Gastrocnemius medialis (tissue), 4 donors: ENCODE results near the gene C18orf63. TPM values are rescaled to one million over a fixed set of nuclear protein-coding genes. Genes with fewer than 3 reads are reported as not detected.

ENCODE experiments used
- ATAC-seq, 2 donors: fragments of 150-250 bp; one replicate each; pipeline ENCODE4 v1.9.1; 2016
- DNase-seq, 2 donors: peaks; one replicate each; pipeline ENCODE4 v3.0.0-alpha.2; 2019
- H3K27ac ChIP-seq, 4 donors: fragments of 200-600 bp; sonication (generic); 1 replicate in 1 of 4; 2 replicates in 3 of 4; pipeline ENCODE4 v1.5.1; 2016 to 2018; ENCODE audit warnings: mild to moderate bottlenecking in 2 of 4, moderate library complexity in 1 of 4
- H3K27me3 ChIP-seq, 3 donors: fragments of 200-600 bp; sonication (generic) in 2 of 3; 1 replicate in 1 of 3; 2 replicates in 2 of 3; pipeline versions ENCODE4 v1.5.1 to v1.6.0; 2016 to 2019; ENCODE audit warnings: mild to moderate bottlenecking in 1 of 3, moderate library complexity in 1 of 3
- H3K36me3 ChIP-seq, 2 donors: fragments of 200-600 bp; sonication (generic) in 1 of 2; one replicate each; pipeline ENCODE4 v1.5.1; 2017 to 2018
- H3K4me1 ChIP-seq, 2 donors: fragments of 200-600 bp; sonication (generic) in 1 of 2; one replicate each; pipeline ENCODE4 v1.5.1; 2016 to 2017; ENCODE audit warnings: mild to moderate bottlenecking in 2 of 2
- H3K4me3 ChIP-seq, 4 donors: fragments of 200-600 bp; sonication (generic) in 3 of 4; 1 replicate in 1 of 4; 2 replicates in 3 of 4; pipeline ENCODE4 v1.5.1; 2016 to 2019; ENCODE audit warnings: mild to moderate bottlenecking in 2 of 4
- H3K9me3 ChIP-seq, 3 donors: fragments of 200-600 bp; sonication (generic) in 2 of 3; 1 replicate in 1 of 3; 2 replicates in 2 of 3; pipeline ENCODE4 v1.5.1; 2016 to 2019
- CTCF ChIP-seq, 5 experiments: fragments of 450-650 bp in 3 of 5; fragments of 200-600 bp in 2 of 5; sonication (generic) in 2 of 5; IDR thresholded peaks in 4 of 5; conservative IDR thresholded peaks in 1 of 5; 1 replicate in 4 of 5; 2 replicates in 1 of 5; pipeline ENCODE4 v1.5.1; 2016 to 2019; ENCODE audit warnings: antibody characterized with exemption in 5 of 5, mild to moderate bottlenecking in 3 of 5, moderate library complexity in 3 of 5
- POLR2A ChIP-seq, 2 donors: fragments of 450-650 bp; IDR thresholded peaks; one replicate each; pipeline ENCODE4 v1.6.1; 2017; ENCODE audit warnings: antibody characterized with exemption in 2 of 2, mild to moderate bottlenecking in 2 of 2, moderate library complexity in 2 of 2
- in situ Hi-C, 4 donors: fragments of 200-750 bp; cut with MboI; loops; one replicate each; pipeline versions ENCODE4 v1.15.0 to v1.8.0; 2017; ENCODE audit warnings: low sequenced_read_pairs in 4 of 4
- intact Hi-C: fragments of 100-400 bp; cut with DNase I; formaldehyde crosslinking; loops from one replicate; pipeline ENCODE4 v1.15.1; 2023; ENCODE audit warnings: low total_unique reads
- total RNA-seq, 4 donors: library from RNA; depleted of rRNA; stranded (reverse); fragments of >200 nt; gene quantifications; one replicate each; pipeline versions ENCODE4 v1.1.0 to v1.2.3, GENCODE V29; 2016

C18orf63 gene
- total RNA-seq, 4 donors from 2014 or later: not detected

- H3K4me1 ChIP-seq: peaks cover 20% of the 10 kb centered on the region in 2 donors
Measured at GRCh38 chr18:74288730-74289129, 26.9 kb upstream of the C18orf63 start.

GRCh38 chr18:74289137-74289536 is 26.5 kb upstream of the C18orf63 start:
- ATAC-seq (no peak), DNase-seq (no peak)
- intact Hi-C loops: no loop called here
- in situ Hi-C loops: no loop called here
- Histone ChIP-seq H3K36me3 (no peaks in the 10 kb centered on the region), H3K4me1 (peaks cover 15 to 16% of the 10 kb centered on the region in 2 donors), H3K4me3 (no peak overlapping the region), H3K9me3 (no peaks in the 10 kb centered on the region), H3K27ac (peak overlapping the region in 3 of 4 donors; percentile 22 to 36 (median 33)), H3K27me3 (no peaks in the 10 kb centered on the region)
- no peak for TF ChIP-seq POLR2A (IDR thresholded peaks at IDR 0.05)
- no peak for TF ChIP-seq CTCF (IDR thresholded peaks at IDR 0.05 in 4 of 5, conservative IDR thresholded peaks at IDR 0.05 in 1 of 5)

More at GRCh38 chr18:74288730-74289129, 26.9 kb upstream of the C18orf63 start:
- Histone ChIP-seq H3K9me3 (no peaks in the 10 kb centered on the region), H3K36me3 (no peaks in the 10 kb centered on the region), H3K27ac (peak overlapping the region in 2 of 4 donors; percentile 22 to 33), H3K4me3 (no peak overlapping the region), H3K27me3 (no peaks in the 10 kb centered on the region)
- DNase-seq: no peak
- ATAC-seq: no peak
- in situ Hi-C loops (no loop called here), intact Hi-C loops (no loop called here)
- TF ChIP-seq CTCF (IDR thresholded peaks at IDR 0.05 in 4 of 5, conservative IDR thresholded peaks at IDR 0.05 in 1 of 5) (no peak), POLR2A (IDR thresholded peaks at IDR 0.05) (no peak)

GRCh38 chr18:74290021-74290420 is 25.6 kb upstream of the C18orf63 start:
- Histone ChIP-seq H3K4me1 (peaks cover 7 to 10% of the 10 kb centered on the region in 2 donors), H3K9me3 (no peaks in the 10 kb centered on the region), H3K4me3 (no peak overlapping the region), H3K36me3 (no peaks in the 10 kb centered on the region), H3K27ac (no peak overlapping the region), H3K27me3 (no peaks in the 10 kb centered on the region)
- in situ Hi-C loops: no loop called here
- intact Hi-C loops: loop anchor here (5.0 to 10.0 kb wide), 2 partner anchors 307 to 915 kb away; partner anchors contain the start of genes PTGR3 and ZNF407
- DNase-seq (no peak), ATAC-seq (no peak)
- TF ChIP-seq POLR2A (IDR thresholded peaks at IDR 0.05): no peak
- TF ChIP-seq CTCF (IDR thresholded peaks at IDR 0.05 in 4 of 5, conservative IDR thresholded peaks at IDR 0.05 in 1 of 5): no peak

- no peak for ATAC-seq
- in situ Hi-C loops (no loop called here), intact Hi-C loops (loop anchor here (5.0 to 10.0 kb wide), 2 partner anchors 306 to 914 kb away; partner anchors contain the start of genes PTGR3 and ZNF407)
- Histone ChIP-seq H3K4me3 (peak overlapping the region; percentile 75 to 96 (median 94)), H3K4me1 (peaks cover 2 to 10% of the 10 kb centered on the region in 2 donors), H3K9me3 (no peaks in the 10 kb centered on the region), H3K27me3 (no peaks in the 10 kb centered on the region), H3K36me3 (no peaks in the 10 kb centered on the region), H3K27ac (peak overlapping the region in 3 of 4 donors; percentile 60 to 83 (median 79))
- TF ChIP-seq CTCF (IDR thresholded peaks at IDR 0.05 in 4 of 5, conservative IDR thresholded peaks at IDR 0.05 in 1 of 5) (no peak), POLR2A (IDR thresholded peaks at IDR 0.05) (no peak)
- DNase-seq: no peak
Measured at GRCh38 chr18:74290794-74291471, 24.7 kb upstream of the C18orf63 start.
